ENCODE measurements around the gene SEMA3E. TPM values are rescaled to one million over a fixed set of nuclear protein-coding genes. Genes with fewer than 3 reads are reported as not detected.

Gene SEMA3E
- total and polyA plus RNA-seq, 4 donors: 1.0 to 23.5 (median 3.1) TPM

GRCh38 chr7:83695128-83695960 lies 46.4 kb upstream of the SEMA3E start:
- DNase-seq (no peak), ATAC-seq (ENCODE audit: insufficient read depth, low FRiP score) (no peak)
- WGBS, 2 donors: 60 to 66% methylated on average over 3 of the region's 3 CpGs
- Histone ChIP-seq H3K27me3 (ENCODE audit: control insufficient read depth in 3 of 3, insufficient read depth in 3 of 3, low read length in 2 of 3) (no peaks in the 10 kb centered on the region), H3K27ac (ENCODE audit: low read depth in 1 of 2, low read length in 1 of 2) (no peak overlapping the region), H3K36me3 (ENCODE audit: control insufficient read depth in 4 of 4, insufficient read depth in 4 of 4, low read length in 4 of 4) (no peaks in the 10 kb centered on the region), H3K4me1 (ENCODE audit: control insufficient read depth in 5 of 5, insufficient read depth in 5 of 5, low read length in 5 of 5) (no peaks in the 10 kb centered on the region), H3K9ac (ENCODE audit: insufficient read depth in 1 of 2, low read length in 2 of 2) (no peak overlapping the region), H3K4me3 (no peak overlapping the region), H3K9me3 (ENCODE audit: control insufficient read depth in 4 of 4, insufficient read depth in 3 of 4, low read length in 3 of 4) (no peaks in the 10 kb centered on the region)
- TF ChIP-seq CTCF (IDR thresholded peaks at IDR 0.05; ENCODE audit: control extremely low read depth, extremely low read depth): no peak

GRCh38 chr7:83693256-83693655 lies 44.3 kb upstream of the SEMA3E start:
- DNase-seq (no peak), ATAC-seq (ENCODE audit: insufficient read depth, low FRiP score) (no peak)
- peaks cover 0 to 11% (median 0%) of the 10 kb centered on the region in 5 donors for H3K4me1 ChIP-seq (ENCODE audit: control insufficient read depth in 5 of 5, insufficient read depth in 5 of 5, low read length in 5 of 5)
- H3K9ac ChIP-seq (ENCODE audit: insufficient read depth in 1 of 2, low read length in 2 of 2): no peak overlapping the region
- no peak overlapping the region for H3K27ac ChIP-seq (ENCODE audit: low read depth in 1 of 2, low read length in 1 of 2)
- no peaks in the 10 kb centered on the region for H3K27me3 ChIP-seq (ENCODE audit: control insufficient read depth in 3 of 3, insufficient read depth in 3 of 3, low read length in 2 of 3)
- H3K36me3 ChIP-seq (ENCODE audit: control insufficient read depth in 4 of 4, insufficient read depth in 4 of 4, low read length in 4 of 4): no peaks in the 10 kb centered on the region
- no peak for TF ChIP-seq CTCF (IDR thresholded peaks at IDR 0.05; ENCODE audit: control extremely low read depth, extremely low read depth)
- H3K4me3 ChIP-seq: no peak overlapping the region
- H3K9me3 ChIP-seq (ENCODE audit: control insufficient read depth in 4 of 4, insufficient read depth in 3 of 4, low read length in 3 of 4): no peaks in the 10 kb centered on the region
- WGBS, 2 donors: 78 to 86% methylated on average over 1 of the region's 1 CpG

- H3K9ac ChIP-seq (ENCODE audit: insufficient read depth in 1 of 2, low read length in 2 of 2): no peak overlapping the region
- 65 to 72% methylated on average over 4 of the region's 4 CpGs for WGBS, 2 donors
- ATAC-seq (ENCODE audit: insufficient read depth, low FRiP score) (no peak), DNase-seq (no peak)
- no peaks in the 10 kb centered on the region for H3K36me3 ChIP-seq (ENCODE audit: control insufficient read depth in 4 of 4, insufficient read depth in 4 of 4, low read length in 4 of 4)
- no peaks in the 10 kb centered on the region for H3K27me3 ChIP-seq (ENCODE audit: control insufficient read depth in 3 of 3, insufficient read depth in 3 of 3, low read length in 2 of 3)
- H3K4me1 ChIP-seq (ENCODE audit: control insufficient read depth in 5 of 5, insufficient read depth in 5 of 5, low read length in 5 of 5): peaks cover 0 to 11% (median 0%) of the 10 kb centered on the region in 5 donors
- no peak overlapping the region for H3K27ac ChIP-seq (ENCODE audit: low read depth in 1 of 2, low read length in 1 of 2)
- no peaks in the 10 kb centered on the region for H3K9me3 ChIP-seq (ENCODE audit: control insufficient read depth in 4 of 4, insufficient read depth in 3 of 4, low read length in 3 of 4)
- no peak overlapping the region for H3K4me3 ChIP-seq
- no peak for TF ChIP-seq CTCF (IDR thresholded peaks at IDR 0.05; ENCODE audit: control extremely low read depth, extremely low read depth)
Observed at GRCh38 chr7:83691095-83691494, 42.2 kb upstream of the SEMA3E start.

Data from lung (tissue), 12 donors.